ENCODE data around the gene SERPINE1.
A peak's percentile ranks its signal among the peaks of the same experiment; 100 is the strongest.
"Not testable (repeated sequence)": the region's sequence is repeated elsewhere in the genome, so short reads cannot be mapped to it uniquely, and the experiment has no call there.

SERPINE1 gene

DNA sequence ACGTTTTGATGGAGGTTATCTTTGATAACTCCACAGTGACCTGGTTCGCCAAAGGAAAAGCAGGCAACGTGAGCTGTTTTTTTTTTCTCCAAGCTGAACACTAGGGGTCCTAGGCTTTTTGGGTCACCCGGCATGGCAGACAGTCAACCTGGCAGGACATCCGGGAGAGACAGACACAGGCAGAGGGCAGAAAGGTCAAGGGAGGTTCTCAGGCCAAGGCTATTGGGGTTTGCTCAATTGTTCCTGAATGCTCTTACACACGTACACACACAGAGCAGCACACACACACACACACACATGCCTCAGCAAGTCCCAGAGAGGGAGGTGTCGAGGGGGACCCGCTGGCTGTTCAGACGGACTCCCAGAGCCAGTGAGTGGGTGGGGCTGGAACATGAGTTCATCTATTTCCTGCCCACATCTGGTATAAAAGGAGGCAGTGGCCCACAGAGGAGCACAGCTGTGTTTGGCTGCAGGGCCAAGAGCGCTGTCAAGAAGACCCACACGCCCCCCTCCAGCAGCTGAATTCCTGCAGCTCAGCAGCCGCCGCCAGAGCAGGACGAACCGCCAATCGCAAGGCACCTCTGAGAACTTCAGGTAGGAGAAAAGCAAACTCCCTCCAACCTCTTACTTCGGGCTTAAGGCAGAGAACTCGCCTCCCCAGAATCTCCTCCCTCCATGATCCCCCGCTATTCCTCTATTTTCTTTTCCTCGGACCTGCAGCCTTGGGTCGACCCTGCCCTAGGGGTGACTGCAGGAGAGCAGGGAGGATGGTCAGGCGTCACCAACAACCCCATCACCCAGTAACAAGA is at the start of gene SERPINE1:
TSS of gene SERPINE1 (plus strand) at position 454 of the 809 bp plus-strand sequence. CDS start 1,290 bp downstream, outside the sequence.
- DNase-seq (ENCODE audit: low read depth), result peak; percentile 92

DNA sequence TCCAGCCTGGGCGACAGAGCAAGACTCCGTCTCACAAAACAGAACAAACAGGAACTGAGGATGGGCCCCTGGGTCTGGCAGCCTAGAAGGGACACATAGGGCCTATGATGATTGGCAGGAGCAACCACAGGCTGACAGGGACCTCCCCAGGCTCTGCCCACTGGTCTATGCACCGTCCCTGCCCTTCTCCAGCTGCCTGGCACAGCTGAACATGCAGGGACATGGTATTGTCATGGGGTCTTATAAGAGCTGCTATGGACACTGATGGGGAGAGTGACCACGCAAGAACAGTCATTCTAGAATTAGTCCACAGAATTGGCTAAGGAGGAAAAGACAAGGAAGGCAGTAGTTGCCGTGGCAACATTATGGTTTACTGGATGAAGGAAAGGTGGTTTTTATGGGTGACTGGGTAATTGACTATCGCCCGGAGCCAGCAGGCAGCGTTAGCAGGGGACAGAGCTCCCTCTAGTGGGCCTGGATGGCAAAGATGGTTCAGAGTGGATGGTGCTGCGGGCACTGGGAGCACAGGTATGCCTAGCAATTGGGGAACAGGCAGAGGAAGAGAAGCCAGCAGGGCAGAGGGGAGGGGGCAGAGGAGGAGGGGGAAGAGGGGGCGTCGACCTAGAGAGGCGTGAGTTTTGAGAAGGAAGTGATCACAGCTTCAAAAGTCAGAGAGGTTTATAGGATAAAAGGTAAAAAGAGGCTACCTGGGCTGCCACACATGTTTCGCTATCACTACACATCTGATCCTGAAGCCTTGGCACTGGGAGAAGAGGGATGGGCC is 49.4 kb upstream of the SERPINE1 start:
- DNase-seq (ENCODE audit: low read depth), result no peak

DNA sequence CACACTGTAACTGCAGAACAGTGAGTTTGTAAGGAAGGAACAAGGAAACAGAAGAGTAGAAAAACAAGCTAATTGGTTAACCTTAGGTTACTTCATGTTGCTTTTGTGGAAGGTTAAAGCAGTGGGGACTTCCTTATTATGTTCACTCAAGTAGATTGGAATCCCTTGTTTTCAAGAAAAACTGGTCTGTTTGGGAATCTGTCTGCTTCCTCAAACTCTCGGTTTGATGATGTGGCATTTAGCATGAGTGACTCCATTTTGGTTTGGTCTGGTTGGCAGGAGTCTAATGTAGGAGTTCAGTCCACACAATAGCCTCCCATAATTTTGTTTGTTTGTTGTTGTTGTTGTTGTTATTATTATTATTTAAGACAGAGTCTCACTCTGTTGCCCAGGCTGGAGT is 45.5 kb upstream of the SERPINE1 start:
- DNase-seq (ENCODE audit: low read depth), result no peak

DNA sequence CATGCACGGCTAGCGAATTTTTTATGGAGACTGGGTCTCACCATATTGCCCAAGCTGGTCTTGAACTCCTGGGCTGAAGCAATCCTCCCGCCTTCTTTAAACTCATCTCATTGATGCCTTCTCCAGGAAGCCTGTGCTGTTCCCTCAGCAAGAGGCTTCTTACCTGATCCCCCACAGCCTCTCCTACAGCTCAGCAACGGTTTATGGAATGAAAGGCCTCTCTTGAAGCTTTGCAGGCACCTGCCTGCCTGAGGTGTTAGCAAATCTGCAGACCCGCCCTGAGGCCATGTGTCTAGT is 42.1 kb upstream of the SERPINE1 start:
- no peak for DNase-seq (ENCODE audit: low read depth)

DNA sequence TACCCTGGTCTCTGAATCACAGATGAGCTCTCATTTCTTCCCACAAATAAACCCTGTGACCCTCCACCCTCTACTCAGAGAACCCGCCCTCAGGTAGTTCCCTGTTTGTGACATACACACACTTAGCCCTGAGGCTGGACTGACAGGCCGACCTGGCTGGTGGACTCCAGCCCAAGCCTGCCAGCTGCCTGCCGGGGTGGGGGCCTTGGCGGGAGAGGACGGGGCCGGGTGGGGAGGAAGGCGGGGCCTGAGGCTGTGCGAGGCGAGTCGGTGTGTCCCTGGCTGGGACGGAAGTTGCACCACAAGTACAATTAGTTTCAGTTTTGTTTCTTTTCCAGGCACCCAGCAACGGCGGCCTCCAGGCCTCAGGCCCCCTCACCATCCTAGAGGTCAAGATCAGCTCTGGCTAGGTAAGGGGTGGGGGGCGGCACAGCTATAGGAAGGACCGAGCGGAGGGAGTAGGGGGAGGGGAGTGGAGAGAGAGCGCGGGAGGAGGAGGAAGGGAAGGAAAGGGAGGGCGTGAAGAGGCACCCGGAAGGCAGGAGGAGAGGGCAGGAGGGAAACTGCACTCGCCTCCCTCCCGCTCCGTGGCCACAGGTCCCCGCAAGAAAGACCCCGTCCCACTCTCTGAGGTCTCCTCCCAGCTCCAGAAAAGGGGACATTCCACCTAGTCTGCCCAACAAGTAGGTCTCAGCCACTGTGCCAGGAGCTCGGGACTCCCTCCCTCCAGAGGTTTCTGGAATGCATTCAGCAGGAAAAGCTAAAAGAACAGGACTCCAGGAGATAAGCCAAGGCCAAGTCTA is 41.5 kb upstream of the SERPINE1 start, which contains the start of gene TRIM56:
TSS of gene TRIM56 (plus strand) at position 320 of the 803 bp plus-strand sequence. CDS start 1,832 bp downstream, outside the sequence.
- DNase-seq (ENCODE audit: low read depth), result no peak

DNA sequence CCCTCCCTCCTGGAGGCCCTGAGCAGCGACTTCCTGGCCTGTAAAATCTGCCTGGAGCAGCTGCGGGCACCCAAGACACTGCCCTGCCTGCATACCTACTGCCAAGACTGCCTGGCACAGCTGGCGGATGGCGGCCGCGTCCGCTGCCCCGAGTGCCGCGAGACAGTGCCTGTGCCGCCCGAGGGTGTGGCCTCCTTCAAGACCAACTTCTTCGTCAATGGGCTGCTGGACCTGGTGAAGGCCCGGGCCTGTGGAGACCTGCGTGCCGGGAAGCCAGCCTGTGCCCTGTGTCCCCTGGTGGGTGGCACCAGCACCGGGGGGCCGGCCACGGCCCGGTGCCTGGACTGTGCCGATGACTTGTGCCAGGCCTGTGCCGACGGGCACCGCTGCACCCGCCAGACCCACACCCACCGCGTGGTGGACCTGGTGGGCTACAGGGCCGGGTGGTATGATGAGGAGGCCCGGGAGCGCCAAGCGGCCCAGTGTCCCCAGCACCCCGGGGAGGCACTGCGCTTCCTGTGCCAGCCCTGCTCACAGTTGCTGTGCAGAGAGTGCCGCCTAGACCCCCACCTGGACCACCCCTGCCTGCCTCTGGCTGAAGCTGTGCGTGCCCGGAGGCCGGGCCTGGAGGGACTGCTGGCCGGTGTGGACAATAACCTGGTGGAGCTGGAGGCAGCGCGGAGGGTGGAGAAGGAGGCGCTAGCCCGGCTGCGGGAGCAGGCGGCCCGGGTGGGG is 39.4 kb upstream of the SERPINE1 start:
- no peak for DNase-seq (ENCODE audit: low read depth)

DNA sequence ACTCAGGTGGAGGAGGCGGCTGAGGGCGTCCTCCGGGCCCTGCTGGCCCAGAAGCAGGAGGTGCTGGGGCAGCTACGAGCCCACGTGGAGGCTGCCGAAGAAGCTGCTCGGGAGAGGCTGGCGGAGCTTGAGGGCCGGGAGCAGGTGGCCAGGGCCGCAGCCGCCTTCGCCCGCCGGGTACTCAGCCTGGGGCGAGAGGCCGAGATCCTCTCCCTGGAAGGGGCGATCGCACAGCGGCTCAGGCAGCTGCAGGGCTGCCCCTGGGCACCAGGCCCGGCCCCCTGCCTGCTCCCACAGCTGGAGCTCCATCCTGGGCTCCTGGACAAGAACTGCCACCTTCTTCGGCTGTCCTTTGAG is 38.9 kb upstream of the SERPINE1 start:
- DNase-seq (ENCODE audit: low read depth), result no peak

DNA sequence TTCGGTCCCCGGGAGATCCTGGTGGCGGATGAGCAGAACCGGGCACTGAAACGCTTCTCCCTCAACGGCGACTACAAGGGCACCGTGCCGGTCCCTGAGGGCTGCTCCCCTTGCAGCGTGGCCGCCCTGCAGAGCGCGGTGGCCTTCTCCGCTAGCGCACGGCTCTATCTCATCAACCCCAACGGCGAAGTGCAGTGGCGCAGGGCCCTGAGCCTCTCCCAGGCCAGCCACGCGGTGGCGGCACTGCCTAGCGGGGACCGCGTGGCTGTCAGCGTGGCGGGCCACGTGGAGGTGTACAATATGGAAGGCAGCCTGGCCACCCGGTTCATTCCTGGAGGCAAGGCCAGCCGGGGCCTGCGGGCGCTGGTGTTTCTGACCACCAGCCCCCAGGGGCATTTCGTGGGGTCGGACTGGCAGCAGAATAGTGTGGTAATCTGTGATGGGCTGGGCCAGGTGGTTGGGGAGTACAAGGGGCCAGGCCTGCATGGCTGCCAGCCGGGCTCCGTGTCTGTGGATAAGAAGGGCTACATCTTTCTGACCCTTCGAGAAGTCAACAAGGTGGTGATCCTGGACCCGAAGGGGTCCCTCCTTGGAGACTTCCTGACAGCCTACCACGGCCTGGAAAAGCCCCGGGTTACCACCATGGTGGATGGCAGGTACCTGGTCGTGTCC is 37.9 kb upstream of the SERPINE1 start:
- DNase-seq (ENCODE audit: low read depth), result no peak

DNA sequence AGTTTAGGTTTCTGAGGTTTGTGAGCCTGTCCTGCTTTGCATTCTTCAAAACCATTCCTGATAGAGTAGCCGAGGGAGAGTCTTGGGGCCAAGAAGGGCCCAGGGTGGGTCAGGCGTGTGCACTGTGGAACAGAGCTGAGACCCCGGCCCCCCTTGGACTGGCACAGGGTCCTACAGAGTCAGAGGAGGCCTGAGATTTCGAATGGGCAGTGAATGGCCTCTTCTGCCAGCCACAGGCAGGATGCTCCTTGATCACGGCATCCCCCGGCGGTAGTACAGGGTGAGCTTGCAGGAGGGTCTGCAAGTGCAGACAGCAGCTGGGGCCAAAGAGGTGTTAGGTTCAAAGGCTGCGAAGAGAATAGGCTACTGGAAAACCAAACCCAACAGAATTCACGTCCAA is 37.0 kb upstream of the SERPINE1 start:
- no peak for DNase-seq (ENCODE audit: low read depth)

DNA sequence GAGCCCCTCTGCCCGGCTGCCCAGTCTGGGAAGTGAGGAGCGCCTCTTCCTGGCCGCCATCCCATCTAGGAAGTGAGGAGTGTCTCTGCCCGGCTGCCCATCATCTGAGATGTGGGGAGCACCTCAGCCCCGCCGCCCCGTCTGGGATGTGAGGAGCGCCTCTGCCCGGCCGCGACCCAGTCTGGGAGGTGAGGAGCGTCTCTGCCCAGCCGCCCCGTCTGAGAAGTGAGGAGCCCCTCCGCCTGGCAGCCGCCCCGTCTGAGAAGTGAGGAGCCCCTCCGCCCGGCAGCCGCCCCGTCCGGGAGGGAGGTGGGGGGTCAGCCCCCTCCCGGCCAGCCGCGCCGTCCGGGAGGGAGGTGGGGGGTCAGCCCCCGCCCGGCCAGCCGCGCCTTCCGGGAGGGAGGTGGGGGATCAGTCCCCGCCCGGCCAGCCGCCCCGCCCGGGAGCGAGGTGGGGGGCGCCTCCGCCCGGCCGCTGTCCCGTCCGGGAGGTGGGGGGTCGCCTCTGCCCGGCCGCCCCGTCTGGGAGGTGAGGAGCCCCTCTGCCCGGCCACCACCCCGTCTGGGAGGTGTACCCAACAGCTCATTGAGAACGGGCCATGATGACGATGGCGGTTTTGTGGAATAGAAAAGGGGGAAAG is 34.5 kb upstream of the SERPINE1 start:
- DNase-seq (ENCODE audit: low read depth), result not testable (repeated sequence)

DNA sequence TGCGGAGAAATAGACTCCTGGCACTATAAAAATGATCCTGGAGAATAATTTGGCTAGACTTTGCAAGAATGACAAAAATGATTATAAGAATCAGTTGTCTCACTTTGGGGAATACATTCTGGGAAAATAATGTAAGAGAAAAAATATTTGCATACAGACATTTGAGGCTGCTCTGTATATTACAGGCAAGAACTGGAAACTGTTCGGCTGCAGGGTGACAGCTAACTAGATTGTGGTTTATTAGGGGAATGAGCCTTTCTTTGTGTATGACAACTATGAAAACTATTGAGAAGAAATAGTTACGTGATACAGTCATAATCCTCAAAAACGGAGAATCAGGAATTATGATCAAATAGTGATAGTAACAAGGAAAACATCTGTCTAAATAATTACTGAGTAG is 33.0 kb upstream of the SERPINE1 start:
- DNase-seq (ENCODE audit: low read depth), result no peak

DNA sequence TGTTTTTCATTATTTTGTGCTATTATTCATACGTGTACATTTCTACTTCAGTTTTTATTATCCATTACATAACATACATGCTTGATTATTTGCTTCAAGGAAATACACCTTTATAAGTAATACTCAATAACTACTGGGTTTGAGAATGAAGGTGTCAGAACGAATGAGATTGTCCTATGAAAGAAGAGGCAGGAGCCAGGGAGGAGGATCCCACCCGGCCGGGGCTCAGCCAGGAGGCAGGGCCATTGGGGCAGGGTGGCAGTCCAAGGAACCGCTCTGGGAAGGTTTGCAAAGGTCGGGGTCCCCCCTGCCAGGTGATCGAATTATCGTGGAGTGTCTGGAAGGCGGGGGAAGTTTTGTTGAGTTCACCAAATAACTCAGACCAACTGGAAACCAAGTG is 32.5 kb upstream of the SERPINE1 start:
- DNase-seq (ENCODE audit: low read depth), result no peak

DNA sequence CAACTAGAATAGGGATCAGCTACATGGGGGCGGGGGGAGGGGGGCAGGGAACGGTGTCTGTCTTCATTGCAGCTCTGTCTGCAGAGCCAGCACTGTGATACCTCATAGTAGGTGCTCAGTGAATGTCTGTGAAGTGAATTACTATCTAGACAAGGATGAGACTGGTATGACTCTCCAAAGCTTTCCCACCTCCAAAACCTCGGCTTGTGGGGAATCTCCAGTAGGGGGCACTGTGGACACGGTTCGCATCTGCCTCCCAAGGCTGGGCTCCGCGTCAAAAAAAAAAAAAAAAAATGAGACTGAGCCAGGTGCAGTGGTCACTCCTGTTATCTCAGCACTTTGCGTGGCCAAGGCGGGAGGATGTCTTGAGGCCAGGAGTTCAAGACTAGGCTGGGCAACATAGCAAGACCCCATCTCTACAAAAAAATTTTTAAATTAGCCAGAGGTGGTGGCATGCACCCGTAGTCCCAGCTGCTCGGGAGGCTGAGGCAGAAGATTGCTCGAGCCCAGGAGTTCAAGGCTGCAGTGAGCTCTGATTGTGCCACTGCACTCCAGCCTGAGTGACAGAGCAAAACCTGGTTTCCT is 32.0 kb upstream of the SERPINE1 start:
- DNase-seq (ENCODE audit: low read depth), result no peak

DNA sequence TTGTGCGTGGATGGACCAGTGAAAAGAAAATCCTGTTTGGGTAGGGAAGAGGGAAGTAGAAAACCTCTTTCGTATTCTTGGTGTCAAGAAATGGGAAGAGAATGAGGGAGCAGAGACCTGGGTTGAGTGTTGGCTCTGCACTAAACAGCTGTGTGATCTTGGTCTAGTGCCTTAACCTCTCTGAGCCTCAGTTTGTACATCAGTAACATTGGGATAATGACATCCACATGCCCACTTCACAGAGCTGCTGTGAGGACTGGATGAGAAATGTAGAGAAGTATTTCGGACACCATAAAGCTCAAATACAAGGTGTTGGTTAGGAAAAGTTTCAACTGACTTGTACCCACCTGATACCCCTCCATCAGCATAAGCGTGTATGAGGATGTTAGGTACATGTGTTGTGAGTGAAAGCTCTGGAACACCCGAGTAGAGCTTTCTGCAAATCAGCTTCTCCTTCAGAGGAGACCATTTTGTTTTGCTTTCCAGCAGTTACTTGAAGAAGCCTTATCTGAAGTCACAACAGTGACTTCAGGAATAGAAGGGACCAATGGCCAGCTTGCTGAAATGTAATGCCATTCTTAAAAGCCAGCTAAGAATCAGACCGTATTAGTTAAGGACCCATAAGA is 30.5 kb upstream of the SERPINE1 start:
- no peak for DNase-seq (ENCODE audit: low read depth)

DNA sequence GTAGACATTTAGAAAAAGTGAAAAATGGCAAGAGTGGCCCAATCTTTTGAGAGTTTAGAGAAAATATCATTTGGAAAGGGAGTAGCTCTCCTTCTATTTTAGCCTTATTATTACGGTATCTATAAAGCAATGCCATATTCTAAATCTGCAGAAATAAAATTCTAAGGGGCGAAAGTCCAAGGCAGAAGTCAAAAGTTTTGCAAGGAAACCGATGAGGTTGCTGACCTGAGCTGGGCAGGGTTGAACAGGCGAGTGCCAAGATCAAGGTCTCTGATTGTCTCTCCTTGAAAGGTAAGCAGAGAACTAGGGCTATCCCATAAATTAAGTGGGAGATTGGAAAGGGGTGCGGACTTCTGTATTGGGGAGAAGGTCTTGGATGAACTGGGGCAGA is 30.0 kb upstream of the SERPINE1 start:
- DNase-seq (ENCODE audit: low read depth), result no peak

DNA sequence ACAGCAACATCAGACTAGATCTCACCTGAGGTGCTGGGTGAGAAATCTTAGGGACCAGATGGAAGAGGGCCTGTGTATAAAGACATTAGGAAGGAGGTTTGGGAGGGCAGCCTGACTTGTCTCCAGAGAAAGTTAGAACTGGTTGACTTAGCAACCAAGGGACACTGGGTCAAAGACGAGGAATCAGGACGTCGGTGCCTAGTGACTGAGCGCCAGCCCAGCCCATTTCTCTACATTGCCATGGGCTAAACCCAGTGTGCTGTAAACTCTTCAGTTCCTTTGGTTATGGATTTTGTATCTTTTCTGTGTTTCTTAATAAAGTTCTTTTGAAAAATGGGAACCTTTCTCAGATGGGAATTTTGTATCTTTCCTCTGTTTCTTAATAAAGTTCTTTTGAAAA is 29.3 kb upstream of the SERPINE1 start:
- no peak for DNase-seq (ENCODE audit: low read depth)

DNA sequence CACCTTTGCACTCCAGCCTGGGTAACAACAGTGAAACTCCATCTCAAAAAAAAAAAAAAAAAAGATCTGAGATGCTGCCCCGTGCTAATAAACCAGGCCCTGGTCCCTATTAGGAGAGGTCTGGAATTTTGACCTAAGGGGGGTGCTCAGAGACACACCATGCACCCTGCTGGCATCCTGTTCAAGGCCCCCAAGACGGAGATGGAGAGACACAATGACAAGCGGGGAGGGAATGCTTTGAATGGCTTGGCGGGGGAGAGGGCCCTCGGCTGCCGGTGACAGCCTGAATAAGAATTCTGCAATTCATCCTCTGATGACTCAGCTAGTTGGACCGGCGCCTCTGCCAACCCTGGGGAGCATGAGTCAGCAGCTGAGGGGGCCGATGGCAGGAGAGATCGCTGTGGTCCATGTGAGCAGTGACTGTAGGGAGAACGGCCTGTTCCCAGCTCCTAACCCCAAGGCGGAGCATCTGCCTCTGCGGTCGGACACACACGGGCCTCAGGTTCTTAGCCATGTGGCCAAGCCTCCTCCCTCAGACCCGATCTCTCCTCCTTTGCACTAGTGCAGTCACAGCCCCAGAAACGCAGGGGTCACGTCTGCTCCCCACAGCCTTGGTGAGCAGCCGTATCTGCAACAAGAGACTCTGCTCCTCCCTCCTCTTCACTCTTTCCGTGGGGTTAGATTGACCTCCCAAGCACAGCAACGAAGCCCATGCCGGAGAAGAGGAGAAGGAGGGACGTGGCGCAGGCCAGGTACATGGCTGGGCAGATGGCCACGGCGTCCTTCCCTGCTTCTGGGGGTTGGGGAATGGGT is 26.7 kb upstream of the SERPINE1 start:
- DNase-seq (ENCODE audit: low read depth), result peak; percentile 85

DNA sequence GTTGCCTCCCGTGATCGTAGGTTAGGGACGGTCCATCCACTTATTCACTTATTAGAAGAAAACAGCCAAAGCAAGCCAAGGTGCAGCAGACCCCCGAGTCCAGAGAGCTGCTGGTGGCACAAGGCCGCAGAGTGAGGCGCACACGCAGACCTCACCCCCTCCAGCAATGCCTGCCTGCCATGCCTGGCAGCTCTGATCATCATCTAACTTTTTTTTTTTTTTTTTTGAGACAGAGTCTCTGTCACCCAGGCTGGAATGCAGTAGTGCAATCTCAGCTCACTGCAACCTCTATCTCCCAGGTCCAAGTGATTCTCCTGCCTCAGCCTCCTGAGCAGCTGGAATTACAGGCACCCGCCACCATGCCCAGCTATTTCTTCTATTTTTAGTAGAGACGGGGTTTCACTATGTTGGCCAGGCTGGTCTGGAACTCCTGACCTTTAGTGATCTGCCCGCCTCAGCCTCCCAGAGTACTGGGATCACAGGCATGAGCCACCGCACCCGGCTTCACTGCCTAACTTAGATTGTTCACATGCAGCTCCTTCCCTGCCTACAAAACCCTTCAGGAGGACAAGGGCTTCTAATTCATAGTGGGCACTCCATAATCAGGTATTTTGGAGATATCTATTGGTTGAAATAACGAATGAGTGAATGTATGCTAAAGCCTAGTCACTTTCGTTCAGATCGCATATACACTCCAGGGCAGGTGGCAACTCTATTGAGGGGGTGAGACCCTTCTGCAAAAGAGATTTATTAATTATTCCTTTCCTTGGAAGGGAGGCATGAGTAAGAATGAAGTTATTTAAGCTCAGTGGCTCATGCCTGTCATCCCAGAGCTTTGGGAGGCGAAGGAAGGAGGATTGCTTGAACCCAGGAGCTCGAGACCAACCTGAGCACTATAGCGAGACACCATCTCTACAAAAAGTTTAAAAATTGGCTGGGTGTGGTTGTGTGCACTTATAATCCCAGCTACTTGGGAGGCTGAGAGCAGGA is 25.8 kb upstream of the SERPINE1 start:
- DNase-seq (ENCODE audit: low read depth), result no peak
